ENCODE data around the gene RCHY1. TPM values are rescaled to one million over a fixed set of nuclear protein-coding genes. Genes with fewer than 3 reads are reported as not detected.
A peak's percentile ranks its signal among the peaks of the same experiment; 100 is the strongest.
"Not testable (repeated sequence)": the region's sequence is repeated elsewhere in the genome, so short reads cannot be mapped to it uniquely, and the experiment has no call there.

RCHY1 gene
- 10 to 100 TPM; 29.9 to 32.4 TPM for total RNA-seq

DNA sequence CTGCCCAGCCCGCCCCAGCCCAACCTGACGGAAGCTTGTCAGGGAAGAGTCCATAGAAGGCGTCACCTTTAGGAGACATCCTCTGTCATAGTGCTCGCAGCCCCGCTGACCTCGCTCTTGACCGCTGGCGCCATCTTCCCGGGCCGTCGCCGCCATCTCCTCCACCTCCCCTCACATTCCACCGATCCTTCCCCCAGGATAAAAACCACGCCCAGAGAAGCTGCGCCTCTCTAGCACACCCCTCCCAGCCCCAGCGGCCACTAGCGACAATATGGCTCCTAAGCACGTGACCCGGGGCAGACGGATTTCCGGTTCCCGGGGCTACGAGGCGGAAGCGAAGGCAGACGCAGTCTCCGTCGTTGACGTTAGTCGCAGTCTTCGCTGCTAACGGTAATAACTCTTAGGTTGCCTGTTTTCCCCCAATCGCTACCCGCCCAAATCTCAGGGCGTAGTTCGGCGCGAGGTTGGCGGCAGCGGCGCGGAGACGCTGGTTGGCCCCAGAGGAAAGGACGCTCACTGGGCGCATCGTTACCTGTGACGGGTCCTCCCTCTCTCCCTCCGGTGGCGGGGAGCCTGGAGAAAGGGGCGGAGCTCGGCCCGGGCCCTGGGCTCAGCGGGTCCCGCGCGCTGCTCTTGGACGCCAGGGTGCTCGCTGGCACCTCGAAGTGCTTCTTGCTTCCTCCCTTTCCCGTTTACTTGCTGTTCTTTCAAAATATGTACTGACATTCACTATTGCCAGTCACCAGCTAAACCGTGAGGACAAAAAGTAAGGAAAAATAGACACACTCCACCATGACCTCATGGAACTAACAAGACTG is at the start of gene RCHY1, which contains the start of gene THAP6:
RCHY1 (minus strand) TSS at position 273 of the 818 bp plus-strand sequence; CDS start at position 156, 117 bp downstream.
THAP6 (plus strand) TSS at position 343 of the 818 bp plus-strand sequence. CDS start 980 bp downstream, outside the sequence.
- H3K27me3 Mint-ChIP-seq: no peaks in the 10 kb centered on the region
- peak within 1 kb of the TSS; percentile 99 for H3K27ac Mint-ChIP-seq
- peaks cover 35% of the 10 kb centered on the region for H3K36me3 Mint-ChIP-seq
- no peak within 1 kb of the TSS for H3K4me3 Mint-ChIP-seq
- DNase-seq: peak; percentile 93
- H3K4me1 Mint-ChIP-seq: peaks cover 39% of the 10 kb centered on the region
- H3K9me3 Mint-ChIP-seq: peaks cover 1% of the 10 kb centered on the region

DNA sequence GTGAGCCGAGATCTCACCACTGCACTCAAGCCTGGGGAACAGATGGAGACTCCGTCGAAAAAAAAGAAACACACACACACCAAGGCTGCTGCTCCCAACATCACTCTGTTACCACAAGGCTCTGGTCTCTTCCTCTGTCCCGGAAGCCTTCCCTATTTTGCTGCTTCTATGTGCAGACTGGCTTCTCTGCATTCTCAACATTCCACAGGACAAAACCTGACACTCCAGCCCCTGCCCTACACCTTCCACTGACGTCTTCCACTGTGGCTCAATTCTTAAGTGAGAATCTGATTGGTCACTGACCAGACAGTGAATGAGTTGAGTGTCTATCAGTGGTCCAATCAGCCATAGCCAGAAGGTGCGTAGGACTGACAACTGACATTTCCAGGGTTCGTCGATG is 47.6 kb upstream of the RCHY1 start:
- H3K4me3 Mint-ChIP-seq: no peak overlapping the region
- no peaks in the 10 kb centered on the region for H3K9me3 Mint-ChIP-seq
- peaks cover 3% of the 10 kb centered on the region for H3K4me1 Mint-ChIP-seq
- no peak overlapping the region for H3K27ac Mint-ChIP-seq
- H3K36me3 Mint-ChIP-seq: no peaks in the 10 kb centered on the region
- H3K27me3 Mint-ChIP-seq: peaks cover 8% of the 10 kb centered on the region
- DNase-seq: no peak

DNA sequence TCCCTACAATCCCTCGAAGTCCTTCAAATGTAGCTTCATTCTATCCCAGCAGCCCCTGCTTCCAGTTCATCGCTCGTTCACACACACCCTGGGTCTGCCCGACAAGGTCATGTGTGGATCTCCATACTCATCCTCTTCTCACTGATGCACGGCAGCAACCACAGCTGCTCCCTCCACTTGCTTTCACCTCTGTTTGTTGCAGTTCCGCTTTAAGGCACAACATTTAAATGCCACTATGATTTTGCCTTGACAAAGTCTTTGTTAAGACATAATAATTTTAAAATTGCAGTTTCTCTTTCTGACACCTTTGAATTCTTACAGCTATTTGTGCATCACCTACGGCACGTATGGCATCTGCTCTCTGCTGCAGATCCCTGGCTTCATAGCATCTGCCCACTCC is 43.5 kb upstream of the RCHY1 start:
- Mint-ChIP-seq H3K9me3 (no peaks in the 10 kb centered on the region), H3K36me3 (no peaks in the 10 kb centered on the region), H3K27me3 (peaks cover 12% of the 10 kb centered on the region), H3K4me3 (no peak overlapping the region), H3K27ac (no peak overlapping the region), H3K4me1 (peaks cover 1% of the 10 kb centered on the region)
- DNase-seq: no peak

- H3K4me3 Mint-ChIP-seq: no peak within 1 kb of the TSS
- H3K27ac Mint-ChIP-seq: no peak within 1 kb of the TSS
- peaks cover 12% of the 10 kb centered on the region for H3K27me3 Mint-ChIP-seq
- DNase-seq: peak; percentile 3
- no peaks in the 10 kb centered on the region for H3K36me3 Mint-ChIP-seq
- no peaks in the 10 kb centered on the region for H3K9me3 Mint-ChIP-seq
- peaks cover 1% of the 10 kb centered on the region for H3K4me1 Mint-ChIP-seq
Measured at GRCh38 chr4:75555294-75556164, 41.3 kb upstream of the RCHY1 start, which contains the start of gene ODAPH. TSS of gene ODAPH (plus strand) at chr4:75556066. CDS start at chr4:75556083, 17 bp downstream.

DNA sequence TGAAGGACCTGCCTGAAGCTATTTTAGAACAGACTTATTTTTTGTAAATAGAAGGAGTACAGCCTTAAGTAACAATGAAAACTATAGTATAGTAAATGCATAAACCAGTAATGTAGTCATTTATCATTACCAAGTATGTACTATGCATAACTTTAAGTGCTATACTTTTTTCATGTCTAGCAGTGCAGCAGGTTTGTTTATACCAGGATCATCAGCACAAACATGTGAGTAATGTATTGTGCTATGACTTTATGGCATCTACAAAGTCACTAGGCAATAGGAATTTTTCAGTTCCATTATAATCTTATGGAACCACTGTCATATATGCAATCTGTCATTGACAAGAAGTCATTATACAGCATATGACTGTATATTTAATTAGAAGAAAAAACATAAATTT is 38.2 kb upstream of the RCHY1 start:
- peaks cover 1% of the 10 kb centered on the region for H3K4me1 Mint-ChIP-seq
- peaks cover 8% of the 10 kb centered on the region for H3K27me3 Mint-ChIP-seq
- no peaks in the 10 kb centered on the region for H3K36me3 Mint-ChIP-seq
- H3K4me3 Mint-ChIP-seq: no peak overlapping the region
- no peak for DNase-seq
- no peak overlapping the region for H3K27ac Mint-ChIP-seq
- no peaks in the 10 kb centered on the region for H3K9me3 Mint-ChIP-seq

- H3K27ac Mint-ChIP-seq: no peak overlapping the region
- H3K4me1 Mint-ChIP-seq: no peaks in the 10 kb centered on the region
- H3K27me3 Mint-ChIP-seq: no peaks in the 10 kb centered on the region
- no peaks in the 10 kb centered on the region for H3K9me3 Mint-ChIP-seq
- no peaks in the 10 kb centered on the region for H3K36me3 Mint-ChIP-seq
- H3K4me3 Mint-ChIP-seq: no peak overlapping the region
- no peak for DNase-seq
Measured at GRCh38 chr4:75549019-75549418, 34.8 kb upstream of the RCHY1 start.

GRCh38 chr4:75547647-75548387 is 33.6 kb upstream of the RCHY1 start:
- no peaks in the 10 kb centered on the region for H3K4me1 Mint-ChIP-seq
- no peaks in the 10 kb centered on the region for H3K36me3 Mint-ChIP-seq
- DNase-seq: no peak
- no peaks in the 10 kb centered on the region for H3K9me3 Mint-ChIP-seq
- no peak overlapping the region for H3K27ac Mint-ChIP-seq
- no peak overlapping the region for H3K4me3 Mint-ChIP-seq
- no peaks in the 10 kb centered on the region for H3K27me3 Mint-ChIP-seq

DNA sequence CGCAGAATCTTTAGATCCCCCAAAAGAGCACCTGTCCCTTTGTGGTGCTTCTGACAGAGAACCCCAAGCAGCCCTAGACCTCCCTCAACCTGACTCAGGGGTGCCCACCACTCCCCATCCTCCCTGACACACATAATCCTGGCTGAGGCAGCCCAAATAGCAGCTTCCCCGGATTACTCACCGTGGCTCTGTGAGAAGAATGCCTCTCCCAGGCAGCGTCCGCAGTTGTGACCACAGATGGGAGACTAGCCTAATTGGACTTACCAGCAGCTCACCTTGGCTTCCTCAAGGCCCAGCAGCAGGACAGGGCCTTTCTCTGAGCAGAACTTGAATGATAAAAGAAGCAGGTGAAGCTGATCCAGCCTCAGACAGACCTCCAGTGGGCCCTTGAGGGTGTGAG is 31.3 kb upstream of the RCHY1 start:
- no peak overlapping the region for H3K4me3 Mint-ChIP-seq
- H3K27me3 Mint-ChIP-seq: no peaks in the 10 kb centered on the region
- H3K9me3 Mint-ChIP-seq: no peaks in the 10 kb centered on the region
- no peaks in the 10 kb centered on the region for H3K4me1 Mint-ChIP-seq
- DNase-seq: no peak
- no peaks in the 10 kb centered on the region for H3K36me3 Mint-ChIP-seq
- H3K27ac Mint-ChIP-seq: no peak overlapping the region

GRCh38 chr4:75544870-75545269 is 30.7 kb upstream of the RCHY1 start:
- Mint-ChIP-seq H3K36me3 (peaks cover 4% of the 10 kb centered on the region), H3K4me1 (no peaks in the 10 kb centered on the region), H3K9me3 (no peaks in the 10 kb centered on the region), H3K4me3 (no peak overlapping the region), H3K27ac (no peak overlapping the region), H3K27me3 (no peaks in the 10 kb centered on the region)
- no peak for DNase-seq

- not testable (repeated sequence) for DNase-seq, H3K9me3 Mint-ChIP-seq, H3K27me3 Mint-ChIP-seq, H3K4me3 Mint-ChIP-seq, H3K27ac Mint-ChIP-seq, H3K4me1 Mint-ChIP-seq, H3K36me3 Mint-ChIP-seq
Measured at GRCh38 chr4:75544220-75544619, 30.0 kb upstream of the RCHY1 start.

DNA sequence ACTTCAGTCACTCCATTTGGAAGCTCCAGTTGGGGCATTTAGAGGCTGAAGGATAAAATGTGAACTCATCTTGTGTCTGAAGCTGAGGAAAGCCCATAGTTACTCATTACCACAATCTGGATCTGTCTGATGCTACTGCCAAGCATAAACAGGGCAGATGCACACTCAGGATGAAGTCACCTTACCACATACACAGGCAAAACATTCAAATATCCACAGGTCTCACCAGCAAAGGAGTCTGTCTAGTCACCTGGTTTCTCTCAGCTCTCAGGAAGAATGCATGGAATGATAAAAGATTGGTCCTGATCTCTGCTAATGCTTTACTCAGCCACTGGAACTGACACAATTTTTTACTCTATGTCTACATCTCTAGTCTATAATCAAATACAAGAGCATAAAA is 28.6 kb upstream of the RCHY1 start:
- no peak for DNase-seq
- Mint-ChIP-seq H3K9me3 (no peaks in the 10 kb centered on the region), H3K36me3 (peaks cover 4% of the 10 kb centered on the region), H3K4me1 (no peaks in the 10 kb centered on the region), H3K4me3 (no peak overlapping the region), H3K27me3 (no peaks in the 10 kb centered on the region), H3K27ac (no peak overlapping the region)

DNA sequence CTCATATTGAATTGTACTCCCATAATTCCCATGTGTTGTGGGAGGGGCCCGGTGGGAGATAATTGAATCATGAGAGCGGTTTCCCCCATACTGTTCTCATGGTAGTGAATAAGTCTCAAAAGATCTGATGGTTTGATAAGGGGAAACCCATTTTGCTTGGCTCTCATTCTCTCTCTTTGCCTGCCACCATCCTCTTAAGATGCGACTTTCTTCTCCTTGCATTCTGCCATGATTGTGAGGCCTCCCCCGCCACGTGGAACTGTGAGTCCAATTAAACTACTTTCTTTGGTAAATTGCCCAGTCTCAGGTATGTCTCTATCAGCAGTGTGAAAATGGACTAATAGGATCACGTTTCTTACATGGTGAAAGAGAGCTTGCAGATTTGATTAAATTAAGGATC is 23.1 kb upstream of the RCHY1 start:
- H3K27me3 Mint-ChIP-seq, H3K4me3 Mint-ChIP-seq, DNase-seq, H3K27ac Mint-ChIP-seq, H3K4me1 Mint-ChIP-seq: not testable (repeated sequence)
- Mint-ChIP-seq H3K36me3 (peaks cover 26% of the 10 kb centered on the region), H3K9me3 (peaks cover 10% of the 10 kb centered on the region)

GRCh38 chr4:75533926-75534325 is 19.7 kb upstream of the RCHY1 start:
- H3K36me3 Mint-ChIP-seq: peaks cover 52% of the 10 kb centered on the region
- H3K27ac Mint-ChIP-seq, H3K4me1 Mint-ChIP-seq, H3K27me3 Mint-ChIP-seq, DNase-seq, H3K4me3 Mint-ChIP-seq: not testable (repeated sequence)
- peaks cover 20% of the 10 kb centered on the region for H3K9me3 Mint-ChIP-seq

GRCh38 chr4:75533339-75533887 is 19.2 kb upstream of the RCHY1 start:
- H3K27ac Mint-ChIP-seq, H3K4me1 Mint-ChIP-seq, H3K27me3 Mint-ChIP-seq, DNase-seq, H3K4me3 Mint-ChIP-seq: not testable (repeated sequence)
- H3K36me3 Mint-ChIP-seq: peaks cover 52% of the 10 kb centered on the region
- H3K9me3 Mint-ChIP-seq: peaks cover 20% of the 10 kb centered on the region

All from activated naive CD8-positive, alpha-beta T cell treated with anti-CD3 and anti-CD28 coated beads for 36 hours (primary cell).